CD4-positive, alpha-beta T cell treated with Interferon alpha-2 for 1 hour (primary cell): ENCODE results near the gene DNAJC3.
"Not testable (repeated sequence)": the region's sequence is repeated elsewhere in the genome, so short reads cannot be mapped to it uniquely, and the experiment has no call there.

Source experiments
- DNase-seq, 2 donors: peaks; one replicate each; pipeline ENCODE4 v3.0.0-alpha.2; 2020 to 2022

Gene DNAJC3

DNA sequence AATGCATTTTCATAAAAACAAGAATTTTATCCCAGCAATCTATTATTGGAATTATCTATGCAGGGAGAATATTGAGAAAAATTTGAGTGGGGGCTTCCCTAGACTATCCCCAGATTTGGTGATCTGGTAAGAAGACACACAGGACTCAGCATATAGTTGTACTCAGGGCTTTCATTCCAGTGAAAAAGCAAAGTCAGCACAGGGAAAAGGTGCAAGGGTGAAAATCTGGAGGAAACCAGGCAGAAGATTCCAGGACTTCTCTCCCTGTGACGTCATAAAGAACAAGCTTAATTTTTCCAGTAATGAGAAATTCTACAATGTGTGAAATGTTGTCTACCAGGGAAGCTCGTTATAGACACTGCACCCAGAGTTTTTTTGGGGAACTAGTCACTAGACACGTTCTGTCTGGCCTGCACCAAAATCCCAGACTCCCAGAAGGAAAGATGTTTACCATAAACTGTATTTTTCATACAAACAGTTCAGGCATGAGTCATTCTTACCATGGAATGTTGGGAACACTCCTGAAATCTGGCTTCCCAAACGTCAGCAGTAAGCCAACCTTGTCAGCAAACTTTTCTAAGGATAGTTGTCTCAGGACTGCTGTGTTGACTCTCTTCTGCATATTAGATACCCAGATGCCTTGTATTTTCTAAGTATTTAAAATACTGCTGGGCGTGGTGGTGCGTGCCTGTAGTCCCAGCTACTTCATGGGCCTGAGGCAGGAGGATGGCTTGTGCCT lies 107.4 kb downstream of the DNAJC3 start:
- no peak for DNase-seq

DNA sequence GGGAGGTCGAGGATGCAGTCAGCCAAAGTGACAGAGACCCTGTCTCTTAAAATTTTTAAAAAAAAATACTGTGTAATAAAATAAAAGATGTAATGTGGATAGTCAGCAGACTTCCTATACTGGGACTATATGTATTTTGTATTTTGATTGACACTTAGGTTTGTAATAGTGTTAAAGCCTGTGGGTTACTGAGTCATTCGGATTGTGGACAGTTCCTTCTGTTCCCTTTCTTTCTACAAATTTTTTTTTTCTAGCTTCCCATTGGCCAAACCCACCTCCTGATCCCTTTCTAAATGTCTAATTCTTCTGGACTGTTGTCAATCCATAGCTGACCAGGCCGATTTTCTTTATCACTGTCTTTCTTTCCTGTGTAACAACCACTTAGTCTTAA lies 108.0 kb downstream of the DNAJC3 start:
- no peak for DNase-seq

DNA sequence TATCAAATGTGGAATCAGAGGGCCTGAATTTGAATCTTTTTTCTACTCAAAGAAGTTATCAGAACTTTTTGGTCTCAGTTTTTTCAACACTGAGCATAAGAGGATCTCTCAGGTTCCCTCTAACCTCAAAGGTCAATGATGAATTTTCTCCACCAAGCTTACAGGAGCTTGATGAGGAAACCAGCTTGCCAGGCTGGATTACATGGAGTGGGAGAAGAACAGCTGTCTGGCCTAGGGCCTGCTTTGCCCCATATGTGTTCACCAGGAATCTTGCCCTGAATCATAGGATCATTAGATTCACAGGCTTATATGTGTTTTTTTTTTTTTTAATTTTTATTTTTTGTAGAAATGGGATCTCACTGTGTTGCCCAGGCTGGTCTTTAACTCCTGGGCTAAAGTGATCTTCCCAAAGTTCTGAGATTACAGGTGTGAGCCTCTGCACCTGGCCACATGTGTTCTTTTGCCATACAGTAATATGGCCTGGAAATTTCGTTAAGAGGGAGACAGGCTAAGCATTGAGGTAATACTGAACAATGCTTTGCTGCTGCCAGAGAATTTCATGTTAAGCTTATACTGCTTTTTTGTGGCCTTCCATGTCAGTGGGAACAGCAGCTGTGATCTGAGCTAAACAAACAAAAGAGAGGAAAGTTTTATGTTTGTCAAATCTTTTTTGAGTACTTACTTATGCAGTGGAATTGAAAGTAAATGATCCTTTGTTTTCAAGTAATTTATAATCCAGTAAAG lies 110.6 kb downstream of the DNAJC3 start:
- DNase-seq: no peak

DNA sequence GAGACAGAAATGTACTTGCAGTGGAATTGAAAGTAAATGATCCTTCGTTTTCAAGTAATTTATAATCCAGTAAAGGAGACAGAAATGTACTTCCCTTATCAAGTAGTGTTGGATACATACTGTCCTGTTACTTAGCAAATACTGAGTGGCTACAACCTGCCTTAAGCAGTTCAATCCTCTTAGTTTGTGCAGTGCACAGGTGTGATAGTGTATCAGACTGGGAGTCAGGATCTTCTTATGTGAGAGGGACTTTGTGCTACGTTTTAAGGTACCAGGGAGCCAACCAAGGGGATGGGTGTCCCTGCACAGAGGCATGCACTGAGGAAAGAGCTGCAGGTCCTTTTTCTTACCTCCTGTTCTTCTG lies 111.1 kb downstream of the DNAJC3 start:
- no peak for DNase-seq

DNA sequence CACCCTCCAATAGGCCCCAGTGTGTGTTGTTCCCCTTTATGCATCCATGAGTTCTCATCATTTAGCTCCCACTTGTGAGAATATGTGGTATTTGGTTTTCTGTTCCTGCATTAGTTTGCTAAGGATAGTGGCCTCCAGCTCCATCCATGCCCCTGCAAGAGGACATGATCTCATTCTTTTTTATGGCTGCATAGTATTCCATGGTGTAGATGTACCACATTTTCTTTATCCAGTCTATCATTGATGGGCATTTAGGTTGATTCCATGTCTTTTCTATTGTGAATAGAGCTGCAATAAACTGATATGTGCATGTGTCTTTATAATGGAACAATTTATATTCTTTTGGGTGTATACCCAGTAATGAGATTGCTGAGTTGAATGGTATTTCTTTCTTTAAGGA lies 112.4 kb downstream of the DNAJC3 start:
- not testable (repeated sequence) for DNase-seq

DNA sequence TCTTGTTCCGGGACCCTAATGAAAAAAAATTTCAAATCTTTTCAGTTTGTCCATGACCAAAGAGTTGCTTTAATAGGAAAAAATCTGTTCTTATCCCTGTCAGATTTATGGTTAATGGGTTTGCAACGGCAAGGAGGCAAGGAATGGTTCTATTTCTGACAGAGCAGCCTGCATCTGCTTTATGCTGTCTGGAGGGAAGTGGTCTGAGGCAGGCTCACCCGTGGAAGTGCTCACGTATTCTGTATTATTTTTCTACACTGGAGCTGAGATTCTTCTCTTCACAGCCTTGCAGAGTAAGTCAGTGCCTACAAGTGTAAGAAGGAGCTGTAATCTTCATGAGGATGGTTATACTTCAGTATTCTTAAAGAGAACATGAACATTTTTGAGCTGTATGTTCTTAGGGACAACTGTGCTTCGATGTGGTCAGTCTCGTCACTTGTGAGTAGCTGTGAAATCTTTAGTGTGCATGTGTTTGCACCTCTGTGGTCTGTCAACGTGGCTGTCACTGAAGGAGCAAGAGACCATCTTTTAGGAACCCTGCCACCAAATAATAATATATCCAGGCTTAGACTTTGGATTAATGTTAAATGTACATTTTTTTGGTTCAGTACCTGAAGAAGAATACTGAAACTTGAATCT lies 114.3 kb downstream of the DNAJC3 start:
- DNase-seq: no peak

DNA sequence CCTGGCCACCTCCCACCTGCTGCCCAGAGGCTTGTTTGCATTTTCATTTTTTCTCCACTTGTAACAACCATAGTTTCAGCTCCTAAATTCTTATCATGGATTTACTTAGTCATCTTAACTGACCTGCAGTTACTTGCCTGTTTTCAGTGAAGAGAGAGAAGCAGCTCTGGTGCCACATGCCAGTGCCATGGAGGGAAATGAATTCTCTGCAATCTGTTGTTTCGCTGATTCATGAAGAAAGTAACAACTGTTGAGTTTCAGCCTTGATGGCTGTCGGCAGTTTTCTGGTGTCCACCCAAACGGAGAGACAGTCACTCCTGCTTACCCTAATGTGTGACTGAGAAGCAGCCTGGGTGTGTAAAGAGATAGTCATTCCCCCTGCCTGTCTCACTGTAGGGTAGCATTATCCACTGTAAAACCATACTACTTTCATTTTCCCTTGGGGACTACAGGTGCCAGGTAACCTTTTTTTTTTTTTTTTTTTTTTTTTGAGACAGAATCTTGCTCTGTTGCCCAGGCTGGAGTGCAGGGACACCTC lies 116.1 kb downstream of the DNAJC3 start:
- DNase-seq: no peak

DNA sequence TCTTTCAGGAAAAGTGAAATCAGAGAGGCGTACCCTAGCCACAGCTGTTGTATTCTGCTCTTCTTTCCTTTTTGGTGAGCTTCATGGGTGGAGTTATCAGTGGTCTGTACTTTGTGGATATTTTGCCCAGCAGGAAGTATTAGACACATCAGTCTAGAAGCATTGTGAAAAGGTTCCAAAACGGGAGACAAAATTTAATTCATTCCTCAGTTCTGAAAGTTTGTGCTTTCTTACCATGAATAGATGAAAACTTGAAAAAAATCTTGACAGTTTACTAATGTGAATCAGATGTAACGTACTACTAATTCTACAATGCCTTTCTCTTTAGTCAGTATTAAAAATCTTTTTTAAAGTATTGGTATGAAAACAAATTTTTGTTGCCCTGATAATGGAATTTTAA lies 116.8 kb downstream of the DNAJC3 start:
- DNase-seq: no peak

DNA sequence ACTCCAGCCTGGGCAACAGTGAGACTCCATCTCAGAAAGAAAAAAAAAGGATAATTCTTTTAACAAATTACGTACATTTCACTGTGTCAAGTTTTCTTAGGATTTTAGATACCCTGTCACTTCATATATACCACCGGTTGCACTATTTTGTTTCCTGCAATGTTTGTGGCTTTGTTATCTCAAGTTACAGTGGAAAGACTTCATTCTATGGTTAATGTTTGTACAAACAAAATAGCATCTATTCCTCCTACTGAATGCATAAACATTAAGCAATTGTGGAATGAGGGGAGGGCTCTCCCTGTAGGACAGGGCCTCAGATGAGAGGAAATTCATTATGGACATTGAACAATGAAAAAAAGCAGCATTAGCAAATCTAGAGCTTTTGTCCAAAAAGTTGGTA lies 120.1 kb downstream of the DNAJC3 start:
- no peak for DNase-seq

DNA sequence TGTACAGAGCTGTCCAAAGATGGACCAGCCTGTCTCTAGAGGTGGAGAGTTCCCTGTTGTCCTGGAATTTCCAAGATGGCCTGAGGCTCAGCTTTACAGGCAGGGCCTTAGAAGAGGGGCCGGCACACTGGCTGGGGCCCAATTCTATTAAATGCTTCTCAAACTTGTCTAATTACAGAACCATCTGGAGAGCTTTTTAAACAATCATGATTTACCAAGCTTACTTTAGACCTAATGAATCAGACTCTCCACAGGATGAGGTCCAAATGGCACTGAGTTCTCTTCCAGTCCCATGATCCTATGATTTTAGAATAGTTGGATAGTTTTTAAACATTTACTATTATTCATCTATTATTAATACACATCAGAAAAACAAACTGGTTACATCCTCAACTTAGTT lies 123.5 kb downstream of the DNAJC3 start:
- no peak for DNase-seq

DNA sequence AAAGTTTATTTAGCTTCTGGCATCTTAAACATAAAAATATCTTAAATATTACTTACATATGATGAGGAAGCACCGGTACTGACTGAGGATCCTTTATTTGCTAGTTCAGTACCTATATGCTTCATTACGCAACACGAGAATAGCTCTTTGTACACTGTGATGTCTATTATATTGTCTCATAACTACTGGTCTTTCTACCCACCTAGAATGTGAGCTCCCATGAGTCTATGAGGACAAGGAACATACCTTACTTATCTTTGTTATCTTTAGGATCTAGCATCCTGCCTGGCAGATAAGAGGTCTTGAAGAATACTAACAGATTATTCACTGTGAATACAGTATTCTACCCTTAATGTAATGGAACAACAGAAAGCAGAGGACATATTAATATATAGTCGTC lies 124.9 kb downstream of the DNAJC3 start:
- DNase-seq: no peak

DNA sequence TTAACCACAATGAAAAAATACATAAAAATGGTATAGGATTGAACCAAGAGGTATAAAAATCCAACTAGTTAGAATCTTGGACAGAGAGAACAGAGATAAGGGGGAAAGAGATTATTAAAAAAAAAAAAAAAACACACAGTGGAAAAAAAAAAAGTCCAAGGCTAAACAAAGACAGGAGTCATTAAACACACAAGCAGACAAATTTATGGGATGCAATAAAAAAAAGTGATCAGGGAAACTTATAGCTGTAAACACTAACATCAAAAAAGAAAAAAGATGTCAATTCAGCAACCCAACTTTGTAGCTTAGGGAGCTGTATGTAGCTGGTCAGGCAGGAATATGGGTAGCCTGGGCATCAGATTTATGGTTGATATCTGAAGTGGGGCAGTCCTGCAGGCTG lies 129.0 kb downstream of the DNAJC3 start:
- no peak for DNase-seq

DNA sequence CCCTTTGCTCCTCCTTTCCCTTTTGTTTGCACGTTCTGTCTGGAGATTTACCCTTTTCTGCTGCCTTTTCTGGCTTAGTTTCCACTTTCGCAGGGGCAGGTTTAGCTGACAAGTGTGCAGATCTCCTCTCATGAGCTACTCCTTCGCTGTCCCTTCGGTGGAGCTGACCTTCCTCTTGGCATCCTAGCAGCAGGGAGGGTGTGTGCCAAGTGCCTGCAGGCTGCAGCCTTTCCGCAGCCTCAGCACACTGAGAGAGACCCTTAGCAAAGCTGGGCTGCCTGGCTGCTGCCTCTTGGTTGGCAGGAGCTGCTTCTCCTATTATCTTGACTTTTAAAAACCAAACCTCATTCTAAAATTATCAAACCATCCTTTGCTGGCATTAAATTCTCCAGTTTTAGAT lies 132.5 kb downstream of the DNAJC3 start:
- no peak for DNase-seq

DNA sequence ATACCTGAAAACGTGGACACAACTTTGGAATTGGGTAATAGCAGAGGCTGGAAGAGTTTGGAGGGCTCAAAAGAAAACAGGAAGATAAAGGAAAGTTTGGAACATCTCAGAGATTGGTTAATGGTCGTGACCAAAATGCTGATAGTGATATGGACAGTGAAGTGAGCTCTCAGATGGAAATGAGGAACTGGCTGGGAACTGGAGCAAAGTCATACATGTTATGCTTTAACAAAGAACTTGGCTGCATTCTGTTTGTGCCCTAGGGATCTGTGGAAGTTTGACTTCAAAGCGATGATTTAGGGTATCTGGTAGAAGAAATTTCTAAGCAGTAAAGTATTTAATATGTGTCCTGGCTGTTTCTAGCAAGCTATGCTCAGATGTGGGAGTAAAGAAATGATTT lies 136.2 kb downstream of the DNAJC3 start:
- no peak for DNase-seq

DNA sequence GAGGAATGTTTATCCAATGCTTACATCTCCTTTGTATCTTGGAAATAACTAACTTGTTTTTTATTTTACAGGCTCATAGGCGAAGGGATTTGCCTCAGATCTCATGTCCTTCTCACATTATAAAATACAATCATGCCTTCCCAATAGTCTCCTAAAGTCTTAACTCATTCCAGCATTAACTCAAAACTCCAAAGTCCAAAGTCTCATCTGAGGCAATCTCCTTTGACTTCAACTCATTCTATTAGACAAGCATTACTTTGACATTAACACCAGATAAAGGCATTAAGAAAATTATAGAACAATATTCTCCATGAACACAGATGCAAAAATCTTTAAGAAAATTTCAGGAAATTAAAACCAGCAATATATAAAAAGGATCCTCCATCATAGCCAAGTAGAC lies 137.6 kb downstream of the DNAJC3 start:
- no peak for DNase-seq

DNA sequence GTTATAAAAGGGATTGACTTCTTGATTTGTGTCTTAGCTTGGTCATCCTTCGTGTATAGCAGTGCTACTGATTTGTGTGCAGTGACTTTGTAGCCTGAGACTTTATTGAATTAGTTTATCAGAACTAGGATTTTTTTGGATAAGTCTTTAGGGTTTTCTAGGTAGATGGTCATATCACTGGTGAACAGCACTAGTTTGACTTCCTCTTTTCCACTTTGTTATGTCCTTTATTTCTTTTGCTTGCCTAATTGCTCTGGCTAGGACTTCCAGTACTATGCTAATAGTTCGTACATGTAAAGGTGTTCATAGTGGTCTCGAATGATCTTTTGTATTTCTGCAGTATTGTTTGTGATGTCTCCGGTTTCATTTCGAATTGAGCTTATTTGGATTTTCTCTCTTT lies 145.4 kb downstream of the DNAJC3 start:
- no peak for DNase-seq

DNA sequence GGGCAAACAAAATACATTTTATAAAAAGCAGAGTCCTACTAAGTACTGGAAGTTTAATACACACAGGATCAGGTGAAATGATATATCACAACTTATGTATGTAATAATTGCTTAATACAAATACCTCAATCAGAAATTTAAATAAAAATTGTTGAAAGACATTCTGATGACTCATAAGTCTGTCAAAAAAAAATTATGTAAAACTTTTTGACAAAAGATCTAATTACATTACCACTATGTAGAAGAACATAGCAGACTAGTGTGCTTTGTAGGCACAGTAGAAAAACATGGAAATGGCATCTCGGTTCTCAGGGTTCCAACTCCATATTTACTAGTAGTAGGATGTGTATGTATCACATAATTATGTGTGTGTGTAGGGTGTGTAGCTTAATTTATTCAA lies 156.2 kb downstream of the DNAJC3 start:
- no peak for DNase-seq

DNA sequence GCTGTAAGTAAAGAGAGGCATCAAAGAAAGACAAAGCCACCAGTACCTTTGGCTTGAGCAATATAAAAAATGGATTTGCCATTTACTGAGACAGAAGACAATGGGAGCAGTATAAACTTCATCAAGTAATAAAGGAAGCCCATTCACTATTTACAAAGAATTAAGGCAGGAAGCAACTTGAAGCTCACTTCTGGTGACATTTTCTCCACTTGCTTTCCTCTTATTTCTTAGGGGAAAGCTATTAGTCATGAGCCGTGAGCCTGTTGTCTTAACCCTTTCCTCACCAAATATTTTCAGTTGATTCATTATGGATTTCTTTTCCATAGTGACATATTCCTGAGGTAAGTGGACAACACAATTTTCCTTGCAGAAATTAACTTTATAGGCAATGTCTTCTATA lies 156.8 kb downstream of the DNAJC3 start:
- no peak for DNase-seq

DNA sequence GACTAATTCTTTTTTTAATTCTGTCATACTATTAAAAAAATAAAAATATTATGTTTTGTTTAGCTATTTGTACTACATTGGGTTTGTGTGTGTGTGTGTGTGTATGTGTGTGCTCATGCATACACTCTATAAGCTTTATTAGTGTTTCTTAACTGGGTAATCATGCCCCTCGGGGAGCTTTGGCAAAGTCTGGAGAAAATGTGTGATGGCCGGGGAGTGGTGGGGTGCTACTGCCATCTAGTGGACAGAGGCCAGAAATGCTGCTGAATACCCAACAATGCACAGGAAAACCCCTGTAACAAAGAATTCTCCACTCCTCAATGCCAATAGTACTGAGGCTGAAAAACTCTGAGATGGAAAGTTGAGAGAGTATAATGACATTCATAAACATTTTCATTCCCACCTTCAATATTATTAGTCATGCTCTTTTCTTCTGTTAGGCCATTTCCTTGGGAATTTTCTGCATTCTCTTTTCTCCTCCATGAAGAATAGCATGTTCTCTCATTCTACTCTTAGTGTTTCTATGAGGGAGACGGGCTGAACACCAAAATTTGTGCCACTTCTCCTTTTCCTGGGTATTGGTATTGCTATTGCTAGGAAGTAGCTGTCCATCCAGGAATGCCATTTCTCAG lies 157.3 kb downstream of the DNAJC3 start:
- peak; percentile 55 to 69 for DNase-seq

DNA sequence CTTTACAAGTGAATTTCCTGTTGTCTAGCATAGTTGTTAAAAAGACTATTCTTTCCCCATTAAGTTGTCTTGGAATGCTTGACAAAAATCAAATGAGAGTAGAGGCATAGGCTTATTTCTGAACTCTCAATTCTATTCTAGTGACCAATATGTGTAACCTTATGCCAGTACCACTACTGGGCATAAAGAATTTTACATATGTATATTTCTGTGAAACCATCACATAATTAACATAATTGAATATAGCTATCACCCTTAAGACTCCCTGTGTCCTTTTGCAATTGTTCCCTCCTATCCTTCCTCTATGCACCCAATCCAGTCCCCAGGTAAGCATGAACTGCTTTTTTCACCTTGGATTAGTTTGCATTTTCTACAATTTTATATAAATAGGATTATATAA lies 165.0 kb downstream of the DNAJC3 start:
- DNase-seq: no peak

DNA sequence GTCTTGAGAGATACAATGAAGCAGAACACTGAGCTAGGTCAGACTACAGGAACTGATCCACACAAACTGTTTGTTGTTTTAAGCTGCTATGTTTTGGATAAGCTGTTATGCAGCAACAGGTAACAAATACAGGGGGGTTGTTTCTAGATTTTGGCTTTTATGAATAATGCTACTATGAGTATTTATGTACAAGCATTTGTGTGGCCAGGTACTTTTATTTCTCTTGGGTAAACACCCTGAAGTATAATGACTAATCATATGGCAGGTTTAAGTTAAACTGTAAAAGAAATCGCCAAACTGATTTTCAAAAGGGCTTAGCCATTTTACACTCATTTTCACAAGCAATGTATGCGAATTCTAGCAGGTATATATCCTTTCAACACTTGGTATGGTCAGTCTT lies 166.0 kb downstream of the DNAJC3 start:
- DNase-seq: no peak
